GM12878 (cell line): ENCODE measurements around the gene LDHAL6B. TPM values are rescaled to one million over a fixed set of nuclear protein-coding genes. Genes with fewer than 3 reads are reported as not detected.

ENCODE experiments used
- ATAC-seq: fragments of 200-7000 bp; cut with Tn5 transposase; 3 replicates; pipeline ENCODE4 v1.9.1; 2020; ENCODE audit warnings: mild to moderate bottlenecking, moderate library complexity
- BruUV-seq: library from RNA; stranded (reverse); fragments of 400-500 nt; replicated peaks from 2 replicates; lab custom pipeline; 2021; lab: Mats Ljungman, UMichigan
- CTCF ChIA-PET: fragments of 300-600 bp; sonication (Branson Sonifier 250); formaldehyde crosslinking; extraction: SDS; loops from one replicate; lab custom pipeline; 2021; ENCODE audit warnings: inconsistent platforms; lab: Yijun Ruan, JAX
- POLR2A ChIA-PET: fragments of 350-600 bp; formaldehyde crosslinking; extraction: SDS; loops from one replicate; lab custom pipeline; 2021; ENCODE audit warnings: inconsistent platforms; lab: Charles Lee
- RAD21 ChIA-PET: fragments of 300-600 bp; sonication (Branson Sonifier 250); formaldehyde crosslinking; loops from one replicate; lab custom pipeline; 2023; ENCODE audit warnings: antibody characterized with exemption; ENCODE audit not compliant: unreplicated experiment; lab: Charles Lee
- SMC1A ChIA-PET: fragments of 300-600 bp; sonication (Branson Sonifier 250); formaldehyde crosslinking; loops from one replicate; lab custom pipeline; 2023; ENCODE audit not compliant: unreplicated experiment, uncharacterized antibody; lab: Charles Lee
- DNase-seq: peaks from one replicate; pipeline ENCODE4 v3.0.0-alpha.2; 2011; ENCODE audit warnings: low read depth, low spot score
- FAIRE-seq: peaks from 3 replicates; lab custom pipeline; 2011; peaks lifted over from hg19 to GRCh38; lab: Jason Lieb, UNC
- H2AFZ ChIP-seq: 2 replicates; pipeline ENCODE4 v1.6.0; 2011; ENCODE audit warnings: low read depth, low read length, control low read depth; ENCODE audit not compliant: control insufficient read depth
- H3K27ac ChIP-seq: 2 replicates; pipeline ENCODE4 v1.5.1; 2011; ENCODE audit warnings: control low read depth; ENCODE audit not compliant: control insufficient read depth, insufficient read depth
- H3K27me3 ChIP-seq, 2 experiments: replicated peaks in 1 of 2; 2 replicates each; pipeline versions ENCODE4 v1.6.0 to v1.6.1; 2011; ENCODE audit warnings: low read length in 1 of 2; ENCODE audit not compliant: control insufficient read depth in 2 of 2, insufficient read depth in 2 of 2
- H3K36me3 ChIP-seq, 2 experiments: 2 replicates each; pipeline ENCODE4 v1.5.1; 2011; ENCODE audit warnings: low read length in 1 of 2; ENCODE audit not compliant: control insufficient read depth in 2 of 2, insufficient read depth in 2 of 2
- H3K4me1 ChIP-seq: 2 replicates; pipeline ENCODE4 v1.6.1; 2011; ENCODE audit warnings: mild to moderate bottlenecking, low read length, moderate library complexity, mixed read lengths; ENCODE audit not compliant: control insufficient read depth, insufficient read depth
- H3K4me2 ChIP-seq: 2 replicates; pipeline ENCODE4 v1.6.0; 2011; ENCODE audit warnings: control low read depth; ENCODE audit not compliant: control insufficient read depth, insufficient read depth
- H3K4me3 ChIP-seq: fragments of 200-600 bp; sonication (generic); 2 replicates; pipeline ENCODE4 v1.5.1; 2016
- H3K79me2 ChIP-seq: 2 replicates; pipeline ENCODE4 v1.6.0; 2011; ENCODE audit warnings: low read length; ENCODE audit not compliant: control insufficient read depth, insufficient read depth
- H3K9ac ChIP-seq: 2 replicates; pipeline ENCODE4 v1.8.0; 2011; ENCODE audit warnings: low read length, control low read depth, mixed read lengths; ENCODE audit not compliant: control insufficient read depth, insufficient read depth
- H3K9me3 ChIP-seq: replicated peaks from 3 replicates; pipeline ENCODE4 v1.5.1; 2011; ENCODE audit warnings: mild to moderate bottlenecking, low read length; ENCODE audit not compliant: control insufficient read depth, insufficient read depth
- H4K20me1 ChIP-seq: 2 replicates; pipeline ENCODE4 v1.6.0; 2011; ENCODE audit not compliant: control insufficient read depth, insufficient read depth
- DPF2 ChIP-seq: fragments of 450-650 bp; IDR thresholded peaks from 2 replicates; pipeline ENCODE4 v1.6.1; 2017; ENCODE audit warnings: mild to moderate bottlenecking
- ELK1 ChIP-seq: IDR thresholded peaks from 2 replicates; pipeline ENCODE4 v1.6.1; 2012; ENCODE audit warnings: low read depth, low read length, improper control_type of control experiment
- FOS ChIP-seq: IDR thresholded peaks from 3 replicates; pipeline ENCODE4 v1.6.1; 2011; ENCODE audit warnings: borderline replicate concordance; ENCODE audit not compliant: insufficient read length; ENCODE audit errors: extremely low read depth
- LARP7 ChIP-seq: fragments of 450-650 bp; IDR thresholded peaks from 2 replicates; pipeline ENCODE4 v1.6.1; 2017; ENCODE audit warnings: mild to moderate bottlenecking
- MTA2 ChIP-seq: fragments of 450-650 bp; IDR thresholded peaks from 2 replicates; pipeline ENCODE4 v1.6.1; 2016; ENCODE audit warnings: low read depth, mild to moderate bottlenecking, moderate library complexity
- NFYA ChIP-seq: IDR thresholded peaks from 2 replicates; pipeline ENCODE4 v1.6.1; 2011; ENCODE audit warnings: low read depth, mild to moderate bottlenecking, low read length, improper control_type of control experiment, borderline replicate concordance
- RAD51 ChIP-seq: fragments of 450-650 bp; IDR thresholded peaks from 2 replicates; pipeline ENCODE4 v1.6.1; 2016; ENCODE audit warnings: moderate library complexity, mild to moderate bottlenecking, inconsistent platforms
- WGBS: methylation state at CpG from one replicate; pipeline ENCODE4 v1.1.6; 2016; ENCODE audit warnings: low lambda C conversion rate; ENCODE audit not compliant: insufficient replicate concordance, insufficient coverage; ENCODE audit errors: missing lambda C conversion rate; 5-methylcytosine and 5-hydroxymethylcytosine counted together
- in situ Hi-C: fragments of 300-500 bp; cut with MboI; formaldehyde crosslinking; loops from 9 replicates; pipeline ENCODE4 v1.14.3; 2018; ENCODE audit warnings: mixed read lengths
- intact Hi-C: fragments of 100-400 bp; cut with micrococcal nuclease; formaldehyde crosslinking; loops from one replicate; pipeline ENCODE4 v1.14.2; 2022; ENCODE audit not compliant: unreplicated experiment
- polyA plus RNA-seq, 11 experiments: library from polyadenylated mRNA; depleted of rRNA in 4 of 11; unstranded in 6 of 11; stranded (reverse) in 5 of 11; fragments of >200 nt; fragmentation: Nextera tagmentation in 4 of 11; fragmentation: Illumina TruSeq in 1 of 11; extraction: Ambion mirVana in 4 of 11; extraction: Trizol in 1 of 11; gene quantifications; 1 replicate in 1 of 11; 2 replicates in 10 of 11; pipeline versions ENCODE4 v1.2.1 to v1.2.3, GENCODE V29; 2011 to 2016; ENCODE audit warnings: inconsistent platforms in 2 of 11, missing spikeins in 2 of 11, low read depth in 1 of 11
- total RNA-seq, 4 experiments: library from RNA; depleted of rRNA in 3 of 4; stranded (reverse); fragments of >200 nt in 3 of 4; fragmentation: Illumina TruSeq in 1 of 4; extraction: Trizol in 1 of 4; gene quantifications; 2 replicates each; pipeline versions ENCODE4 v1.2.1 to v1.2.3, GENCODE V29; 2013 to 2021
- TF ChIP-seq, protein P1 (sequence below): fragments of 450-650 bp; IDR thresholded peaks from 2 replicates; pipeline ENCODE4 v1.6.1; 2017; ENCODE audit warnings: mild to moderate bottlenecking
- TF ChIP-seq, protein P2 (sequence below): fragments of 450-650 bp; conservative IDR thresholded peaks from 2 replicates; pipeline ENCODE4 v1.6.1; 2017; ENCODE audit warnings: mild to moderate bottlenecking, moderate library complexity
- TF ChIP-seq, protein P3 (sequence below): IDR thresholded peaks from 2 replicates; pipeline ENCODE4 v1.6.1; 2011; ENCODE audit warnings: borderline replicate concordance, low read depth, mild to moderate bottlenecking, moderate library complexity, low read length; ENCODE audit not compliant: insufficient read depth, poor library complexity, severe bottlenecking
- TF ChIP-seq, protein P4 (sequence below): IDR thresholded peaks from 2 replicates; pipeline ENCODE4 v1.6.1; 2012; ENCODE audit warnings: improper control_type of control experiment, low read depth, low read length; ENCODE audit not compliant: insufficient replicate concordance

LDHAL6B gene
- total and polyA plus RNA-seq, 10 of the 15 experiments (the other 5 are each of a cell fraction or from before 2014, with no cell fraction given), result 0.33 to 0.66 TPM; not detected in 8

GRCh38 chr15:59191855-59192237, 14.8 kb upstream of the LDHAL6B start:
- DNase-seq (no peak), FAIRE-seq (no peak), ATAC-seq (no peak)
- Histone ChIP-seq H3K4me1 (no peaks in the 10 kb centered on the region), H4K20me1 (no peaks in the 10 kb centered on the region), H2AFZ (no peak overlapping the region), H3K79me2 (no peaks in the 10 kb centered on the region), H3K4me3 (no peak overlapping the region), H3K27me3 (no peaks in the 10 kb centered on the region), H3K4me2 (no peak overlapping the region), H3K36me3 (peaks cover 25 to 59% of the 10 kb centered on the region in 2 experiments), H3K9me3 (no peaks in the 10 kb centered on the region), H3K27ac (no peak overlapping the region), H3K9ac (no peak overlapping the region)
- no TSS peak for BruUV-seq
- POLR2A ChIA-PET, result no interaction called here
- CTCF ChIA-PET, result no interaction called here
- RAD21 ChIA-PET, result no interaction called here
- SMC1A ChIA-PET, result no interaction called here
- in situ Hi-C loops (no loop called here), intact Hi-C loops (no loop called here)
- 73% methylated on average over 6 of the region's 6 CpGs for WGBS
- TF ChIP-seq RAD51, result no peak
- TF ChIP-seq NFYA, result no peak
- TF ChIP-seq, protein P1, sequence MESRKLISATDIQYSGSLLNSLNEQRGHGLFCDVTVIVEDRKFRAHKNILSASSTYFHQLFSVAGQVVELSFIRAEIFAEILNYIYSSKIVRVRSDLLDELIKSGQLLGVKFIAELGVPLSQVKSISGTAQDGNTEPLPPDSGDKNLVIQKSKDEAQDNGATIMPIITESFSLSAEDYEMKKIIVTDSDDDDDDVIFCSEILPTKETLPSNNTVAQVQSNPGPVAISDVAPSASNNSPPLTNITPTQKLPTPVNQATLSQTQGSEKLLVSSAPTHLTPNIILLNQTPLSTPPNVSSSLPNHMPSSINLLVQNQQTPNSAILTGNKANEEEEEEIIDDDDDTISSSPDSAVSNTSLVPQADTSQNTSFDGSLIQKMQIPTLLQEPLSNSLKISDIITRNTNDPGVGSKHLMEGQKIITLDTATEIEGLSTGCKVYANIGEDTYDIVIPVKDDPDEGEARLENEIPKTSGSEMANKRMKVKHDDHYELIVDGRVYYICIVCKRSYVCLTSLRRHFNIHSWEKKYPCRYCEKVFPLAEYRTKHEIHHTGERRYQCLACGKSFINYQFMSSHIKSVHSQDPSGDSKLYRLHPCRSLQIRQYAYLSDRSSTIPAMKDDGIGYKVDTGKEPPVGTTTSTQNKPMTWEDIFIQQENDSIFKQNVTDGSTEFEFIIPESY, result no peak
- TF ChIP-seq, protein P2, sequence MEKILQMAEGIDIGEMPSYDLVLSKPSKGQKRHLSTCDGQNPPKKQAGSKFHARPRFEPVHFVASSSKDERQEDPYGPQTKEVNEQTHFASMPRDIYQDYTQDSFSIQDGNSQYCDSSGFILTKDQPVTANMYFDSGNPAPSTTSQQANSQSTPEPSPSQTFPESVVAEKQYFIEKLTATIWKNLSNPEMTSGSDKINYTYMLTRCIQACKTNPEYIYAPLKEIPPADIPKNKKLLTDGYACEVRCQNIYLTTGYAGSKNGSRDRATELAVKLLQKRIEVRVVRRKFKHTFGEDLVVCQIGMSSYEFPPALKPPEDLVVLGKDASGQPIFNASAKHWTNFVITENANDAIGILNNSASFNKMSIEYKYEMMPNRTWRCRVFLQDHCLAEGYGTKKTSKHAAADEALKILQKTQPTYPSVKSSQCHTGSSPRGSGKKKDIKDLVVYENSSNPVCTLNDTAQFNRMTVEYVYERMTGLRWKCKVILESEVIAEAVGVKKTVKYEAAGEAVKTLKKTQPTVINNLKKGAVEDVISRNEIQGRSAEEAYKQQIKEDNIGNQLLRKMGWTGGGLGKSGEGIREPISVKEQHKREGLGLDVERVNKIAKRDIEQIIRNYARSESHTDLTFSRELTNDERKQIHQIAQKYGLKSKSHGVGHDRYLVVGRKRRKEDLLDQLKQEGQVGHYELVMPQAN, result no peak
- TF ChIP-seq MTA2, result no peak
- TF ChIP-seq, protein P3, sequence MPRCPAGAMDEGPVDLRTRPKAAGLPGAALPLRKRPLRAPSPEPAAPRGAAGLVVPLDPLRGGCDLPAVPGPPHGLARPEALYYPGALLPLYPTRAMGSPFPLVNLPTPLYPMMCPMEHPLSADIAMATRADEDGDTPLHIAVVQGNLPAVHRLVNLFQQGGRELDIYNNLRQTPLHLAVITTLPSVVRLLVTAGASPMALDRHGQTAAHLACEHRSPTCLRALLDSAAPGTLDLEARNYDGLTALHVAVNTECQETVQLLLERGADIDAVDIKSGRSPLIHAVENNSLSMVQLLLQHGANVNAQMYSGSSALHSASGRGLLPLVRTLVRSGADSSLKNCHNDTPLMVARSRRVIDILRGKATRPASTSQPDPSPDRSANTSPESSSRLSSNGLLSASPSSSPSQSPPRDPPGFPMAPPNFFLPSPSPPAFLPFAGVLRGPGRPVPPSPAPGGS, result no peak
- TF ChIP-seq ELK1, result no peak
- no peak for TF ChIP-seq DPF2
- no peak for TF ChIP-seq FOS
- no peak for TF ChIP-seq LARP7
- TF ChIP-seq, protein P4, sequence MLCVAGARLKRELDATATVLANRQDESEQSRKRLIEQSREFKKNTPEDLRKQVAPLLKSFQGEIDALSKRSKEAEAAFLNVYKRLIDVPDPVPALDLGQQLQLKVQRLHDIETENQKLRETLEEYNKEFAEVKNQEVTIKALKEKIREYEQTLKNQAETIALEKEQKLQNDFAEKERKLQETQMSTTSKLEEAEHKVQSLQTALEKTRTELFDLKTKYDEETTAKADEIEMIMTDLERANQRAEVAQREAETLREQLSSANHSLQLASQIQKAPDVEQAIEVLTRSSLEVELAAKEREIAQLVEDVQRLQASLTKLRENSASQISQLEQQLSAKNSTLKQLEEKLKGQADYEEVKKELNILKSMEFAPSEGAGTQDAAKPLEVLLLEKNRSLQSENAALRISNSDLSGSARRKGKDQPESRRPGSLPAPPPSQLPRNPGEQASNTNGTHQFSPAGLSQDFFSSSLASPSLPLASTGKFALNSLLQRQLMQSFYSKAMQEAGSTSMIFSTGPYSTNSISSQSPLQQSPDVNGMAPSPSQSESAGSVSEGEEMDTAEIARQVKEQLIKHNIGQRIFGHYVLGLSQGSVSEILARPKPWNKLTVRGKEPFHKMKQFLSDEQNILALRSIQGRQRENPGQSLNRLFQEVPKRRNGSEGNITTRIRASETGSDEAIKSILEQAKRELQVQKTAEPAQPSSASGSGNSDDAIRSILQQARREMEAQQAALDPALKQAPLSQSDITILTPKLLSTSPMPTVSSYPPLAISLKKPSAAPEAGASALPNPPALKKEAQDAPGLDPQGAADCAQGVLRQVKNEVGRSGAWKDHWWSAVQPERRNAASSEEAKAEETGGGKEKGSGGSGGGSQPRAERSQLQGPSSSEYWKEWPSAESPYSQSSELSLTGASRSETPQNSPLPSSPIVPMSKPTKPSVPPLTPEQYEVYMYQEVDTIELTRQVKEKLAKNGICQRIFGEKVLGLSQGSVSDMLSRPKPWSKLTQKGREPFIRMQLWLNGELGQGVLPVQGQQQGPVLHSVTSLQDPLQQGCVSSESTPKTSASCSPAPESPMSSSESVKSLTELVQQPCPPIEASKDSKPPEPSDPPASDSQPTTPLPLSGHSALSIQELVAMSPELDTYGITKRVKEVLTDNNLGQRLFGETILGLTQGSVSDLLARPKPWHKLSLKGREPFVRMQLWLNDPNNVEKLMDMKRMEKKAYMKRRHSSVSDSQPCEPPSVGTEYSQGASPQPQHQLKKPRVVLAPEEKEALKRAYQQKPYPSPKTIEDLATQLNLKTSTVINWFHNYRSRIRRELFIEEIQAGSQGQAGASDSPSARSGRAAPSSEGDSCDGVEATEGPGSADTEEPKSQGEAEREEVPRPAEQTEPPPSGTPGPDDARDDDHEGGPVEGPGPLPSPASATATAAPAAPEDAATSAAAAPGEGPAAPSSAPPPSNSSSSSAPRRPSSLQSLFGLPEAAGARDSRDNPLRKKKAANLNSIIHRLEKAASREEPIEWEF, result no peak
